ENCODE data around the gene ARAP2. TPM values are rescaled to one million over a fixed set of nuclear protein-coding genes. Genes with fewer than 3 reads are reported as not detected.

Gene ARAP2
- total RNA-seq, 2 donors from 2014 or later: 82.4 to 104 TPM

Other genes starting within 250 kb of the ARAP2 start
- gene DTHD1, start 37.1 kb upstream of the ARAP2 start, total RNA-seq: under 1 TPM; 0.22 to 0.52 TPM

Measured in T-helper 17 cell (primary cell).